Caco-2 (cell line): Measurements from ENCODE around the gene KIAA0232. TPM values are rescaled to one million over a fixed set of nuclear protein-coding genes. Genes with fewer than 3 reads are reported as not detected.
"Not testable (repeated sequence)": the region's sequence is repeated elsewhere in the genome, so short reads cannot be mapped to it uniquely, and the experiment has no call there.

ENCODE experiments used
- BruUV-seq: library from RNA; stranded (reverse); fragments of 400-500 nt; replicated peaks from 2 replicates; lab custom pipeline; 2021; lab: Mats Ljungman, UMichigan
- CTCF ChIA-PET: fragments of 300-600 bp; sonication (Branson Sonifier 250); formaldehyde crosslinking; loops from one replicate; lab custom pipeline; 2022; ENCODE audit warnings: antibody characterized with exemption; lab: Charles Lee
- POLR2A ChIA-PET: fragments of 300-600 bp; sonication (Branson Sonifier 250); formaldehyde crosslinking; loops from one replicate; lab custom pipeline; 2022; ENCODE audit warnings: antibody characterized with exemption; lab: Charles Lee
- DNase-seq, 2 experiments: peaks; one replicate each; pipeline versions ENCODE4 v3.0.0 to v3.0.0-alpha.2; 2020 to 2022
- H3K27me3 ChIP-seq: replicated peaks from 2 replicates; pipeline ENCODE4 v1.6.0; 2011; ENCODE audit warnings: low read length; ENCODE audit not compliant: control insufficient read depth, insufficient read depth
- H3K36me3 ChIP-seq: 2 replicates; pipeline ENCODE4 v1.5.1; 2011; ENCODE audit warnings: low read length; ENCODE audit not compliant: control insufficient read depth, insufficient read depth
- H3K4me1 ChIP-seq: fragments of 250-450 bp; sonication (Bioruptor Pico); 2 replicates; pipeline ENCODE4 v1.5.1; 2020; ENCODE audit warnings: mild to moderate bottlenecking
- H3K4me3 ChIP-seq: 2 replicates; pipeline ENCODE4 v1.5.1; 2011; ENCODE audit warnings: low read depth, mild to moderate bottlenecking, control low read depth, low read length
- H3K9me3 ChIP-seq: fragments of 250-450 bp; sonication (Bioruptor Pico); 2 replicates; pipeline ENCODE4 v1.5.1; 2020; ENCODE audit warnings: mild to moderate bottlenecking, moderate library complexity
- H3K27ac Mint-ChIP-seq: one replicate; pipeline ENCODE4 v1.8.0; 2022; ENCODE audit warnings: mixed read lengths; ENCODE audit not compliant: unreplicated experiment
- H3K27me3 Mint-ChIP-seq: one replicate; pipeline ENCODE4 v1.8.0; 2022; ENCODE audit warnings: mixed read lengths; ENCODE audit not compliant: insufficient read depth, unreplicated experiment
- H3K36me3 Mint-ChIP-seq: one replicate; pipeline ENCODE4 v1.8.0; 2022; ENCODE audit warnings: mild to moderate bottlenecking, mixed read lengths; ENCODE audit not compliant: insufficient read depth, unreplicated experiment
- H3K4me1 Mint-ChIP-seq: one replicate; pipeline ENCODE4 v1.8.0; 2022; ENCODE audit warnings: low read depth, mixed read lengths; ENCODE audit not compliant: unreplicated experiment
- H3K4me3 Mint-ChIP-seq: one replicate; pipeline ENCODE4 v1.8.0; 2022; ENCODE audit warnings: mild to moderate bottlenecking, moderate library complexity, mixed read lengths; ENCODE audit not compliant: unreplicated experiment
- H3K9me3 Mint-ChIP-seq: one replicate; pipeline ENCODE4 v1.8.0; 2022; ENCODE audit warnings: mixed read lengths; ENCODE audit not compliant: unreplicated experiment
- CTCF ChIP-seq, 2 experiments: fragments of 200-600 bp in 1 of 2; IDR thresholded peaks; 1 replicate in 1 of 2; 2 replicates in 1 of 2; pipeline versions ENCODE4 v1.5.1 to v1.8.0; 2011 to 2022; ENCODE audit warnings: antibody characterized with exemption in 1 of 2, control low read depth in 1 of 2, inconsistent platforms in 1 of 2, low read depth in 1 of 2, low read length in 1 of 2, mild to moderate bottlenecking in 1 of 2, moderate library complexity in 1 of 2; ENCODE audit not compliant: insufficient read depth in 1 of 2, severe bottlenecking in 1 of 2, unreplicated experiment in 1 of 2
- intact Hi-C: fragments of 100-400 bp; cut with micrococcal nuclease; formaldehyde crosslinking; loops from one replicate; pipeline ENCODE4 v1.10.0; 2022; ENCODE audit not compliant: unreplicated experiment
- total RNA-seq: library from RNA; stranded (reverse); gene quantifications from 2 replicates; pipeline ENCODE4 v1.2.3, GENCODE V29; 2022

Gene KIAA0232
- total RNA-seq, 1 experiment from 2014 or later, result 19.7 TPM

GRCh38 chr4:6889736-6890324, 107.3 kb downstream of the KIAA0232 start:
- no peak overlapping the region for H3K4me3 ChIP-seq
- H3K36me3 ChIP-seq, result no peaks in the 10 kb centered on the region; the same call in 1 of the 2 replicates
- ChIA-PET CTCF (no interaction called here), POLR2A (no interaction called here)
- Mint-ChIP-seq H3K27ac (no peak overlapping the region), H3K27me3 (no peaks in the 10 kb centered on the region), H3K9me3 (no peaks in the 10 kb centered on the region), H3K4me3 (no peak overlapping the region), H3K4me1 (peaks cover 25% of the 10 kb centered on the region), H3K36me3 (peaks cover 60% of the 10 kb centered on the region)
- H3K9me3 ChIP-seq, result peaks cover 14% of the 10 kb centered on the region; the same call in 1 of the 2 replicates
- DNase-seq, result no peak
- TF ChIP-seq CTCF (IDR thresholded peaks at IDR 0.05; ENCODE audit: insufficient read depth in 1 of 2, low read depth in 1 of 2, low read length in 1 of 2, severe bottlenecking in 1 of 2, unreplicated experiment in 1 of 2), result no peak
- H3K27me3 ChIP-seq, result no peaks in the 10 kb centered on the region
- H3K4me1 ChIP-seq, result peaks cover 29% of the 10 kb centered on the region
- intact Hi-C loops, result loop anchor here (5.0 kb wide), 2 partner anchors 62 to 182 kb away; no protein-coding TSS in a partner anchor
- BruUV-seq, result no TSS peak

- CTCF ChIA-PET, result no interaction called here
- no peak for DNase-seq
- Histone ChIP-seq H3K4me3 (no peak overlapping the region), H3K9me3 (peaks cover 14% of the 10 kb centered on the region; the same call in 1 of the 2 replicates), H3K36me3 (no peaks in the 10 kb centered on the region; the same call in 1 of the 2 replicates), H3K4me1 (peaks cover 33% of the 10 kb centered on the region), H3K27me3 (no peaks in the 10 kb centered on the region)
- Mint-ChIP-seq H3K9me3 (no peaks in the 10 kb centered on the region), H3K27ac (no peak overlapping the region), H3K4me1 (peaks cover 25% of the 10 kb centered on the region), H3K27me3 (no peaks in the 10 kb centered on the region), H3K4me3 (no peak overlapping the region), H3K36me3 (peaks cover 60% of the 10 kb centered on the region)
- no TSS peak for BruUV-seq
- intact Hi-C loops, result loop anchor here (5.0 kb wide), 2 partner anchors 62 to 182 kb away; no protein-coding TSS in a partner anchor
- no peak for TF ChIP-seq CTCF (IDR thresholded peaks at IDR 0.05; ENCODE audit: insufficient read depth in 1 of 2, low read depth in 1 of 2, low read length in 1 of 2, severe bottlenecking in 1 of 2, unreplicated experiment in 1 of 2)
- POLR2A ChIA-PET, result no interaction called here
These were observed 107.8 kb downstream of the KIAA0232 start for GRCh38 chr4:6890358-6890757.

GRCh38 chr4:6890971-6891370, 108.4 kb downstream of the KIAA0232 start:
- peak overlapping the region; percentile 89 for H3K27ac Mint-ChIP-seq
- peaks cover 14% of the 10 kb centered on the region; the same call in 1 of the 2 replicates for H3K9me3 ChIP-seq
- peaks cover 25% of the 10 kb centered on the region for H3K4me1 Mint-ChIP-seq
- H3K4me3 ChIP-seq, H3K9me3 Mint-ChIP-seq, CTCF ChIA-PET, H3K36me3 ChIP-seq, H3K27me3 ChIP-seq, DNase-seq, BruUV-seq, POLR2A ChIA-PET, H3K27me3 Mint-ChIP-seq, H3K4me3 Mint-ChIP-seq: not testable (repeated sequence)
- H3K4me1 ChIP-seq, result peaks cover 33% of the 10 kb centered on the region
- intact Hi-C loops, result loop anchor here (5.0 kb wide), 2 partner anchors 61 to 181 kb away; no protein-coding TSS in a partner anchor
- peaks cover 55% of the 10 kb centered on the region for H3K36me3 Mint-ChIP-seq
